Measurements from ENCODE around the gene WASF3. TPM values are rescaled to one million over a fixed set of nuclear protein-coding genes. Genes with fewer than 3 reads are reported as not detected.

The WASF3 gene
- total RNA-seq, 1 donor from 2014 or later = 106 TPM

DNA sequence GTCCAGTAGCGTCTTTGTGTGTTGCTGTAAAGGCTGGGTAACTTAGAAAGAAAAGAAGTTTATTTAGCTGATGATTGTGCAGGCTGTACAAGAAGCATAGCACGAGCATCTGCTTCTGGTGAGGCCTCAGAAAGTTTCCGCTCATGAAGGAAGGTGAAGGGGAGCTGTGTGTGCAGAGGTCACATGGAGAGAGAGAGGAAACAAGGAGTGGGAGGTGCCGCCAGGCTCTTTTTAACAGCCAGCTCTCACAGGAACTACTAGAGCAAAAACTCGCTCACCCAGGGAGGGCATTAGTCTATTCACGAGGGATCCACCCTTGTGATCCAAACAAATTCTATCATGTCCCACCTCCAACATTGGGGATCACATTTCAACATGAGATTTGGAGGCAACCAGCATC, 103.3 kb downstream of the WASF3 start:
- TF ChIP-seq, protein P1, sequence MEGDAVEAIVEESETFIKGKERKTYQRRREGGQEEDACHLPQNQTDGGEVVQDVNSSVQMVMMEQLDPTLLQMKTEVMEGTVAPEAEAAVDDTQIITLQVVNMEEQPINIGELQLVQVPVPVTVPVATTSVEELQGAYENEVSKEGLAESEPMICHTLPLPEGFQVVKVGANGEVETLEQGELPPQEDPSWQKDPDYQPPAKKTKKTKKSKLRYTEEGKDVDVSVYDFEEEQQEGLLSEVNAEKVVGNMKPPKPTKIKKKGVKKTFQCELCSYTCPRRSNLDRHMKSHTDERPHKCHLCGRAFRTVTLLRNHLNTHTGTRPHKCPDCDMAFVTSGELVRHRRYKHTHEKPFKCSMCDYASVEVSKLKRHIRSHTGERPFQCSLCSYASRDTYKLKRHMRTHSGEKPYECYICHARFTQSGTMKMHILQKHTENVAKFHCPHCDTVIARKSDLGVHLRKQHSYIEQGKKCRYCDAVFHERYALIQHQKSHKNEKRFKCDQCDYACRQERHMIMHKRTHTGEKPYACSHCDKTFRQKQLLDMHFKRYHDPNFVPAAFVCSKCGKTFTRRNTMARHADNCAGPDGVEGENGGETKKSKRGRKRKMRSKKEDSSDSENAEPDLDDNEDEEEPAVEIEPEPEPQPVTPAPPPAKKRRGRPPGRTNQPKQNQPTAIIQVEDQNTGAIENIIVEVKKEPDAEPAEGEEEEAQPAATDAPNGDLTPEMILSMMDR (IDR thresholded peaks at IDR 0.05) = no peak
- no peak for TF ChIP-seq EZH2 (IDR thresholded peaks at IDR 0.05)
- no peak for TF ChIP-seq EZH2phosphoT487 (IDR thresholded peaks at IDR 0.05)
- H3K27ac Mint-ChIP-seq = no peak overlapping the region
- H3K4me3 Mint-ChIP-seq = no peak overlapping the region
- peaks cover 18% of the 10 kb centered on the region for H3F3A ChIP-seq (ENCODE audit: low read depth)
- peaks cover 11% of the 10 kb centered on the region for H3K4me1 Mint-ChIP-seq
- peak overlapping the region; percentile 36 for H3K4me2 ChIP-seq
- H3K27me3 Mint-ChIP-seq (ENCODE audit: insufficient read depth, low read depth) = no peaks in the 10 kb centered on the region
- peaks cover 11% of the 10 kb centered on the region for H3K36me3 Mint-ChIP-seq
- peaks cover 45% of the 10 kb centered on the region for H3K4me1 ChIP-seq
- peaks cover 78% of the 10 kb centered on the region for H4K20me1 ChIP-seq (ENCODE audit: low read depth)
- DNase-seq (ENCODE audit: low spot score) = no peak
- H3K79me2 ChIP-seq (ENCODE audit: low read depth) = peaks cover 78% of the 10 kb centered on the region
- H3K27me3 ChIP-seq = no peaks in the 10 kb centered on the region
- H3K9me3 Mint-ChIP-seq = no peaks in the 10 kb centered on the region
- H3K27ac ChIP-seq = no peak overlapping the region
- H3K4me3 ChIP-seq = no peak overlapping the region
- H3K36me3 ChIP-seq = peaks cover under 1% of the 10 kb centered on the region
- no peak overlapping the region for H2AFZ ChIP-seq (replicated peaks)
- no peak overlapping the region for H3K9ac ChIP-seq
- H3K9me3 ChIP-seq (ENCODE audit: low read depth) = no peaks in the 10 kb centered on the region

GRCh38 chr13:26663791-26664190, 106.3 kb downstream of the WASF3 start:
- no peaks in the 10 kb centered on the region for H3K27me3 Mint-ChIP-seq (ENCODE audit: insufficient read depth, low read depth)
- no peak overlapping the region for H3K4me3 Mint-ChIP-seq
- Histone ChIP-seq H3K4me2 (no peak overlapping the region), H3K36me3 (peaks cover 7% of the 10 kb centered on the region), H3K4me1 (peaks cover 19% of the 10 kb centered on the region), H3K9ac (no peak overlapping the region), H2AFZ (replicated peaks) (no peak overlapping the region), H3K79me2 (ENCODE audit: low read depth) (peaks cover 54% of the 10 kb centered on the region), H3F3A (ENCODE audit: low read depth) (peaks cover 2% of the 10 kb centered on the region), H3K9me3 (ENCODE audit: low read depth) (no peaks in the 10 kb centered on the region), H3K27me3 (no peaks in the 10 kb centered on the region), H4K20me1 (ENCODE audit: low read depth) (peaks cover 51% of the 10 kb centered on the region), H3K4me3 (no peak overlapping the region), H3K27ac (no peak overlapping the region)
- no peaks in the 10 kb centered on the region for H3K9me3 Mint-ChIP-seq
- peaks cover 5% of the 10 kb centered on the region for H3K4me1 Mint-ChIP-seq
- no peak for DNase-seq (ENCODE audit: low spot score)
- no peak for TF ChIP-seq EZH2phosphoT487 (IDR thresholded peaks at IDR 0.05)
- TF ChIP-seq, protein P1 (IDR thresholded peaks at IDR 0.05) = no peak
- no peak for TF ChIP-seq EZH2 (IDR thresholded peaks at IDR 0.05)
- H3K27ac Mint-ChIP-seq = no peak overlapping the region
- H3K36me3 Mint-ChIP-seq = peaks cover 19% of the 10 kb centered on the region

- peaks cover 14% of the 10 kb centered on the region for H3K4me1 ChIP-seq
- no peak overlapping the region for H2AFZ ChIP-seq (replicated peaks)
- Mint-ChIP-seq H3K9me3 (no peaks in the 10 kb centered on the region), H3K27me3 (ENCODE audit: insufficient read depth, low read depth) (no peaks in the 10 kb centered on the region), H3K36me3 (peaks cover 19% of the 10 kb centered on the region), H3K27ac (no peak overlapping the region), H3K4me1 (peaks cover 5% of the 10 kb centered on the region), H3K4me3 (no peak overlapping the region)
- H3K4me2 ChIP-seq = no peak overlapping the region
- peaks cover 7% of the 10 kb centered on the region for H3K36me3 ChIP-seq
- no peaks in the 10 kb centered on the region for H3F3A ChIP-seq (ENCODE audit: low read depth)
- H3K27me3 ChIP-seq = no peaks in the 10 kb centered on the region
- no peak overlapping the region for H3K9ac ChIP-seq
- TF ChIP-seq EZH2 (IDR thresholded peaks at IDR 0.05) (no peak), EZH2phosphoT487 (IDR thresholded peaks at IDR 0.05) (no peak)
- TF ChIP-seq, protein P1 (IDR thresholded peaks at IDR 0.05) = no peak
- no peak overlapping the region for H3K27ac ChIP-seq
- DNase-seq (ENCODE audit: low spot score) = no peak
- peaks cover 49% of the 10 kb centered on the region for H3K79me2 ChIP-seq (ENCODE audit: low read depth)
- peaks cover 46% of the 10 kb centered on the region for H4K20me1 ChIP-seq (ENCODE audit: low read depth)
- no peak overlapping the region for H3K4me3 ChIP-seq
- H3K9me3 ChIP-seq (ENCODE audit: low read depth) = no peaks in the 10 kb centered on the region
These were observed 106.8 kb downstream of the WASF3 start for GRCh38 chr13:26664286-26664685.
